ENCODE results near the gene SLC19A1. TPM values are rescaled to one million over a fixed set of nuclear protein-coding genes. Genes with fewer than 3 reads are reported as not detected.

Gene SLC19A1
- total RNA-seq, 4 donors from 2014 or later: 1.5 to 8.6 (median 5.3) TPM

DNA sequence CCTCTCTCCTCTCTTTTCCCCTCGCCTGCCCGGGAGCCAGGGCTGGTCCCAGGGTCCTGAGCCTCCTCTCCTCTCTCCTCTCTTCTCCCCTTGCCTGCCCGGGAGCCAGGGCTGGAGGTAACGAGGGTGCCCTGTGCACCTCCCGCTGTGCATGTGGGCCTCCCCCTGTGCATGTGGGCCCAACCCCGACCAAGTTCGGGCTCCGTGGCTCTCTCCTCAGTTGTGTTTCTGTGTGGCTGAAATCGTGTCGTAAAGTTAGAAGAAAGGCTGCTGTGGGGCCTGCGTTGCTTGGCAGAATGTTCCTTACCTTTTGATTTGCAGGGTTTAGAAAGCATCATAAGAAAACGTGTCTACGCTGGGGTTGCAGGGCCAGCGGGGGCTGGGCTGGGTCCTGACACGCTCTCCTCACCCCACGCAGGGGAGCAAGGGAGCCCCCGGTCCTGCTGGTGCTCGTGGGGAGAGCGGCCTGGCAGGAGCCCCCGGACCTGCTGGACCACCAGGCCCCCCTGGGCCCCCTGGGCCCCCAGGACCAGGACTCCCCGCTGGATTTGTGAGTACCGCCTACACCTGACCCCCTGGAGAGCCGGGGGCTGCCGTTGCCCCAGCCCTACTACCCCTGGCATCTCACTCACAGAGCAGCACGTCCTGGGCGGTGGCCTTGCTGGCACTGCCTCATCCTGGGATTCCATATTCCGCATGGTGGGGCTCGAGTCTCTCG is 55.6 kb downstream of the SLC19A1 start:
- Histone ChIP-seq H3K36me3 (peaks cover 0 to 66% of the 10 kb centered on the region in 2 donors), H3K4me3 (no peak overlapping the region), H3K9me3 (no peaks in the 10 kb centered on the region), H3K4me1 (no peaks in the 10 kb centered on the region), H3K27ac (no peak overlapping the region), H3K27me3 (no peaks in the 10 kb centered on the region)
- WGBS, 2 donors (ENCODE audit: low coverage in 1 of 2): 89 to 100% methylated on average over 1 to 5 of the region's 29 CpGs
- ATAC-seq: no peak
- TF ChIP-seq POLR2A (IDR thresholded peaks at IDR 0.05) (no peak), EP300 (IDR thresholded peaks at IDR 0.05) (no peak), POLR2AphosphoS5 (IDR thresholded peaks at IDR 0.05) (no peak)
- TF ChIP-seq, protein P1, sequence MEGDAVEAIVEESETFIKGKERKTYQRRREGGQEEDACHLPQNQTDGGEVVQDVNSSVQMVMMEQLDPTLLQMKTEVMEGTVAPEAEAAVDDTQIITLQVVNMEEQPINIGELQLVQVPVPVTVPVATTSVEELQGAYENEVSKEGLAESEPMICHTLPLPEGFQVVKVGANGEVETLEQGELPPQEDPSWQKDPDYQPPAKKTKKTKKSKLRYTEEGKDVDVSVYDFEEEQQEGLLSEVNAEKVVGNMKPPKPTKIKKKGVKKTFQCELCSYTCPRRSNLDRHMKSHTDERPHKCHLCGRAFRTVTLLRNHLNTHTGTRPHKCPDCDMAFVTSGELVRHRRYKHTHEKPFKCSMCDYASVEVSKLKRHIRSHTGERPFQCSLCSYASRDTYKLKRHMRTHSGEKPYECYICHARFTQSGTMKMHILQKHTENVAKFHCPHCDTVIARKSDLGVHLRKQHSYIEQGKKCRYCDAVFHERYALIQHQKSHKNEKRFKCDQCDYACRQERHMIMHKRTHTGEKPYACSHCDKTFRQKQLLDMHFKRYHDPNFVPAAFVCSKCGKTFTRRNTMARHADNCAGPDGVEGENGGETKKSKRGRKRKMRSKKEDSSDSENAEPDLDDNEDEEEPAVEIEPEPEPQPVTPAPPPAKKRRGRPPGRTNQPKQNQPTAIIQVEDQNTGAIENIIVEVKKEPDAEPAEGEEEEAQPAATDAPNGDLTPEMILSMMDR (IDR thresholded peaks at IDR 0.05): no peak

DNA sequence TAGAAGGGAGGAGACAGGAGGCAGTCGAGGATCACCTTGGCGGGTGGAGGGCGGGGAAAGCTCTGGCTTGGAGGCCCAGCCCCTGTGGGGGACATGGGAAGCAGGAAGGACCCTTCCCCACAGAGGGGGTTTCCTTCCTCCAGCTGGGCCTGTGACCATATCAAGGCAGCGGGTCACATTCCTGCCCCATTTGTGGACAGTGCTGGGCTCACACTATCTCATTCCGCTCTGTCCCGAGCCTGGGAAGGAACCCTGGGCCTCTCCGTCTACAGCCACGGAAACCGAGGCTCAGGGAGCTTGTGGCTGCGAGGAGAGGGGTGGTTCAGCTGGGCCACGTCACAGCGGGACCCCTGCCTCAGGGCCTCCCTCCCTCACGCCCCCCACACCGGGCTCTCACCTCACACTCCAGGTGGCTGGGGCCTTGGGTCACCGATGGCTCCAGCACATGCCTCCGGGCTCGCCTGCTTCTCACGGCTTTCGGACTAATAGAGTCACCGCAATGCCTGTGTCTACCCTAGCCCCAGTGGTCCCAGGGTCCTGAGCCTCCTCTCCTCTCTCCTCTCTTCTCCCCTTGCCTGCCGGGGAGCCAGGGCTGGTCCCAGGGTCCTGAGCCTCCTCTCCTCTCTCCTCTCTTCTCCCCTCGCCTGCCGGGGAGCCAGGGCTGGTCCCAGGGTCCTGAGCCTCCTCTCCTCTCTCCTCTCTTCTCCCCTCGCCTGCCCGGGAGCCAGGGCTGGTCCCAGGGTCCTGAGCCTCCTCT is 56.4 kb downstream of the SLC19A1 start:
- Histone ChIP-seq H3K36me3 (peaks cover 0 to 66% of the 10 kb centered on the region in 2 donors), H3K9me3 (no peaks in the 10 kb centered on the region), H3K27ac (no peak overlapping the region), H3K4me1 (no peaks in the 10 kb centered on the region), H3K4me3 (no peak overlapping the region), H3K27me3 (no peaks in the 10 kb centered on the region)
- TF ChIP-seq POLR2A (IDR thresholded peaks at IDR 0.05) (no peak), EP300 (IDR thresholded peaks at IDR 0.05) (no peak), POLR2AphosphoS5 (IDR thresholded peaks at IDR 0.05) (no peak)
- TF ChIP-seq, protein P1 (IDR thresholded peaks at IDR 0.05): no peak
- 86% methylated on average over 15 of the region's 25 CpGs; no CpG with 5 or more reads in 1 of the 2 donors for WGBS, 2 donors (ENCODE audit: low coverage in 1 of 2)
- no peak for ATAC-seq

DNA sequence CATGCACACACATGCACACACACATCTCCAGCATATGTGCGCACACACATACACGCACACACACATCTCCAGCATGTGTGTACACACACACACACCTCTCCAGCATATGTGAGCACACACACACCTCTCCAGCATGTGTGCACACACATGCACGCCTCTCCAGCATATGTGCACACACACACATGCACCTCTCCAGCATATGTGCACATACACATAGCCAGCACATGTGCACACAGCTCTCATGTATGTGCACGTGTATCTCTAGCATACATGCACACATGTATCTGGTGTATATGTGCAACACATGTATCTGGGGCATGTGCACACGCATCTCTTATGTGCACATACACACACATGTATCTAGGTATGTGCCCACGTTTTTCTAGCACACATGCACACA is 57.9 kb downstream of the SLC19A1 start:
- WGBS, 2 donors (ENCODE audit: low coverage in 1 of 2): 79 to 85% methylated on average over 3 to 6 of the region's 6 CpGs
- H3K27ac ChIP-seq: no peak overlapping the region
- peaks cover 0 to 73% of the 10 kb centered on the region in 2 donors for H3K36me3 ChIP-seq
- no peak overlapping the region for H3K4me3 ChIP-seq
- H3K4me1 ChIP-seq: no peaks in the 10 kb centered on the region
- no peak for ATAC-seq
- no peaks in the 10 kb centered on the region for H3K27me3 ChIP-seq
- TF ChIP-seq POLR2AphosphoS5 (IDR thresholded peaks at IDR 0.05) (no peak), EP300 (IDR thresholded peaks at IDR 0.05) (no peak), POLR2A (IDR thresholded peaks at IDR 0.05) (no peak)
- TF ChIP-seq, protein P1 (IDR thresholded peaks at IDR 0.05): no peak
- no peaks in the 10 kb centered on the region for H3K9me3 ChIP-seq

DNA sequence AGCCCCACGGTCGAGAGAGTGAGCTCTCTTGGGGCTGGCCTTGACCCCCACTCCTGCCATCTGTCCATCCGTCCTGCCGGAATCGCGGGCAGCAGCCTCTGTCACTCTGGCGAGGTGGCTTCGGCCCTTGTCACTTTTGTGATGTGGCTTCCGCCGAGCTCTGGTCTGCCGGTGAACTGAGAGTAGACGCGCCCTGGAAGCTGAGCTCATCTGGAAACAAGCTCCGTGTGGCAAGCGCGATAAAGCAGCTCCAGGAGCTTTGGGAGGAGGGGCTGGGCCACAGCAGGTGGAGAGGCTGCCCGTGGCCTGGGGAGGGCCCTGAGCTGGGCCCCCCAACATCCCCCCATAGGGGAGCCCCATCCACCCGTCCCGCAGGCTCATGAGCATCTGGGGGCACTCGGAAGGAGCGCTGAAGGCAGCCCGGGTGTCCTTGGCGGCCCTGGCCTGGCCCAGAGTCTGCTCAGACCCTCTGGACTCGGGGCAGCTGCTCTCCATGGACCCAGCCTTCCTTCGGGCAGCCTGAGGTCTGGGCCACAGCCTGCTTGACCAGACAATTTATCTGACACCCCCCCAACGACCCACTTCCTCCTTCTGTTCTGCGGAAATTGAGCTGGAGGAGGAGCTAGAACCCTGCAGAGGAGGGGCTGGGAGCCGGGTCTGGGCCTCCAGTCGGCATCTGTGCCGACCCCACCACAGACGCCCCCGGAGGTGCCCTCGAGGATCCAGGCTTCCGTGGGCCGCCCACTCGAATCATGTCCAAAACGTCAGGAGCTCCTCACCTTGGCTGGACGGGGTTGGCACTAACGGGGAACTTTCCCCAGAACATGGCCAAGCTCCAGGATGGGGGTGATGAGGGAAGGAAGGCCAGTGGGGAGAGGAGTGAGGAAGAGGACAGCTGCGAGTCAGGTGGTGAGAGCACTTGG is 59.1 kb downstream of the SLC19A1 start:
- no peaks in the 10 kb centered on the region for H3K9me3 ChIP-seq
- peaks cover 0 to 68% of the 10 kb centered on the region in 2 donors for H3K36me3 ChIP-seq
- TF ChIP-seq, protein P1 (IDR thresholded peaks at IDR 0.05): no peak
- TF ChIP-seq POLR2AphosphoS5 (IDR thresholded peaks at IDR 0.05) (no peak), POLR2A (IDR thresholded peaks at IDR 0.05) (no peak), EP300 (IDR thresholded peaks at IDR 0.05) (no peak)
- H3K27ac ChIP-seq: peak overlapping the region in 2 of 4 donors; percentile 38 to 56
- WGBS, 2 donors (ENCODE audit: low coverage in 1 of 2): 68 to 90% methylated on average over 2 to 4 of the region's 40 CpGs
- peaks cover 0 to 2% (median 0%) of the 10 kb centered on the region in 3 donors for H3K4me1 ChIP-seq
- no peak for ATAC-seq
- H3K27me3 ChIP-seq: no peaks in the 10 kb centered on the region
- peak overlapping the region in 1 of 2 donors; percentile 11 for H3K4me3 ChIP-seq
